HG03342 (cell line): Measurements from ENCODE around the gene TEKT1.
"Not testable (repeated sequence)": the region's sequence is repeated elsewhere in the genome, so short reads cannot be mapped to it uniquely, and the experiment has no call there.

ENCODE experiments used
- ATAC-seq: cut with Tn5 transposase; IDR thresholded peaks from one replicate; pipeline ENCODE4 v1.9.1; 2021; ENCODE audit warnings: mild to moderate bottlenecking, moderate library complexity; ENCODE audit not compliant: unreplicated experiment

The TEKT1 gene

GRCh38 chr17:6818938-6819337 is 12.6 kb downstream of the TEKT1 start:
- ATAC-seq, result no peak

GRCh38 chr17:6816368-6816767 is 15.2 kb downstream of the TEKT1 start:
- not testable (repeated sequence) for ATAC-seq

GRCh38 chr17:6815775-6816174 is 15.8 kb downstream of the TEKT1 start:
- no peak for ATAC-seq

GRCh38 chr17:6812295-6812694 is 19.2 kb downstream of the TEKT1 start:
- no peak for ATAC-seq

- ATAC-seq, result no peak
Observed at GRCh38 chr17:6811510-6811909, 20.0 kb downstream of the TEKT1 start.

- ATAC-seq, result no peak
Observed at GRCh38 chr17:6800422-6801027, 31.0 kb downstream of the TEKT1 start.

- no peak for ATAC-seq
Observed at GRCh38 chr17:6799738-6800137, 31.8 kb downstream of the TEKT1 start.

GRCh38 chr17:6797718-6798351 is 33.7 kb downstream of the TEKT1 start:
- no peak for ATAC-seq

GRCh38 chr17:6796887-6797490 is 34.5 kb downstream of the TEKT1 start:
- ATAC-seq, result no peak

GRCh38 chr17:6796017-6796886 is 35.3 kb downstream of the TEKT1 start:
- ATAC-seq, result no peak

GRCh38 chr17:6793748-6794493 is 37.6 kb downstream of the TEKT1 start:
- no peak for ATAC-seq

GRCh38 chr17:6789146-6789545 is 42.4 kb downstream of the TEKT1 start:
- no peak for ATAC-seq

- ATAC-seq, result no peak
Observed at GRCh38 chr17:6787081-6787693, 44.3 kb downstream of the TEKT1 start.

GRCh38 chr17:6786618-6787017 is 44.9 kb downstream of the TEKT1 start:
- ATAC-seq, result no peak

GRCh38 chr17:6782244-6782643 is 49.3 kb downstream of the TEKT1 start:
- ATAC-seq, result no peak

GRCh38 chr17:6780886-6781285 is 50.6 kb downstream of the TEKT1 start:
- no peak for ATAC-seq

- ATAC-seq, result no peak
Observed at GRCh38 chr17:6780001-6780400, 51.5 kb downstream of the TEKT1 start.

GRCh38 chr17:6779411-6779810 is 52.1 kb downstream of the TEKT1 start:
- ATAC-seq, result no peak

GRCh38 chr17:6775871-6776405 is 55.6 kb downstream of the TEKT1 start, which contains the start of gene FBXO39:
Gene FBXO39 (plus strand): TSS chr17:6776215. CDS start chr17:6779869, 3,654 bp downstream.
- ATAC-seq, result no peak

- not testable (repeated sequence) for ATAC-seq
Observed at GRCh38 chr17:6774906-6775305, 56.6 kb downstream of the TEKT1 start.
